LNCaP clone FGC (cell line): ENCODE data around the gene ERCC5.

Source experiments
- DNase-seq: peaks from one replicate; pipeline ENCODE4 v3.0.0-alpha.2; 2011; ENCODE audit warnings: low read depth
- H3K4me3 ChIP-seq: 2 replicates; pipeline ENCODE4 v1.5.1; 2011; ENCODE audit warnings: mild to moderate bottlenecking, low read depth, low read length, control low read depth
- TF ChIP-seq, protein P1 (sequence below): IDR thresholded peaks from 2 replicates; pipeline ENCODE4 v1.5.1; 2012; ENCODE audit warnings: mild to moderate bottlenecking; ENCODE audit not compliant: control insufficient read depth, insufficient read depth; ENCODE audit errors: extremely low read depth

Gene ERCC5

DNA sequence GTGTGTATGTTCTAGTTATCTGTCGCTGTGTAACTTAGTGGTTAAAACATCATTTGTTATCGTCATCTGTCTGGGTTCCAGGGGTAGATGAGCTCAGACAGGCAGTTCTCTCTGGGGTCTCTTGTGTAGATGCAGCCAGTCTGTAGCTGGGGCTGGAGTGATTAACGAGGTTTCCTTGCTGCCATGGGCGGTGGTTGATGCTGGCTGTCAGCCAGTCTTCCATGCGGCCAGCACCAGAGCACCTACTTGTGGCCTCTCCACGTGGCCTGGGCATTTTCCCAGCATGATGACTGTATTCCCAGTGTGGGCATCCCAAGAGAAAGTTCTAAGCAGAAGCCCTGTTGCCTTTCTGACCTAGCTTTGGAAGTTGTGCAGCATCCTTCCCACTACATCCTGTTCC is 10.7 kb downstream of the ERCC5 start:
- DNase-seq = no peak

DNA sequence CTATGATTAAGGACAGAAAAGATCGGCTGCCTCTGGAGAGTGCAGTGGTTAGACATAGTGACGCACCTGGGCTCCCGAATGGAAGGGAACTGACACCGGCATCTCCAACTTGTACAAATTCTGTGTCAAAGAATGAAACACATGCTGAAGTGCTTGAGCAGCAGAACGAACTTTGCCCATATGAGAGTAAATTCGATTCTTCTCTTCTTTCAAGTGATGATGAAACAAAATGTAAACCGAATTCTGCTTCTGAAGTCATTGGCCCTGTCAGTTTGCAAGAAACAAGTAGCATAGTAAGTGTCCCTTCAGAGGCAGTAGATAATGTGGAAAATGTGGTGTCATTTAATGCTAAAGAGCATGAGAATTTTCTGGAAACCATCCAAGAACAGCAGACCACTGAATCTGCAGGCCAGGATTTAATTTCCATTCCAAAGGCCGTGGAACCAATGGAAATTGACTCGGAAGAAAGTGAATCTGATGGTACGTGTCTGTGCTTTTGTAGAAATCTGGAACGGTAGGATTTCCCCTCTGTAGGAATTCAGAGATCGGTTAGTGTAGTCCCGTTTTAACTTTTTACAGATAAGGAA is 16.9 kb downstream of the ERCC5 start:
- no peak overlapping the region for H3K4me3 ChIP-seq
- no peak for DNase-seq
- TF ChIP-seq, protein P1, sequence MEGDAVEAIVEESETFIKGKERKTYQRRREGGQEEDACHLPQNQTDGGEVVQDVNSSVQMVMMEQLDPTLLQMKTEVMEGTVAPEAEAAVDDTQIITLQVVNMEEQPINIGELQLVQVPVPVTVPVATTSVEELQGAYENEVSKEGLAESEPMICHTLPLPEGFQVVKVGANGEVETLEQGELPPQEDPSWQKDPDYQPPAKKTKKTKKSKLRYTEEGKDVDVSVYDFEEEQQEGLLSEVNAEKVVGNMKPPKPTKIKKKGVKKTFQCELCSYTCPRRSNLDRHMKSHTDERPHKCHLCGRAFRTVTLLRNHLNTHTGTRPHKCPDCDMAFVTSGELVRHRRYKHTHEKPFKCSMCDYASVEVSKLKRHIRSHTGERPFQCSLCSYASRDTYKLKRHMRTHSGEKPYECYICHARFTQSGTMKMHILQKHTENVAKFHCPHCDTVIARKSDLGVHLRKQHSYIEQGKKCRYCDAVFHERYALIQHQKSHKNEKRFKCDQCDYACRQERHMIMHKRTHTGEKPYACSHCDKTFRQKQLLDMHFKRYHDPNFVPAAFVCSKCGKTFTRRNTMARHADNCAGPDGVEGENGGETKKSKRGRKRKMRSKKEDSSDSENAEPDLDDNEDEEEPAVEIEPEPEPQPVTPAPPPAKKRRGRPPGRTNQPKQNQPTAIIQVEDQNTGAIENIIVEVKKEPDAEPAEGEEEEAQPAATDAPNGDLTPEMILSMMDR = no peak

More for the DNA sequence above, 10.7 kb downstream of the ERCC5 start:
- TF ChIP-seq, protein P1 = no peak
- no peak overlapping the region for H3K4me3 ChIP-seq

DNA sequence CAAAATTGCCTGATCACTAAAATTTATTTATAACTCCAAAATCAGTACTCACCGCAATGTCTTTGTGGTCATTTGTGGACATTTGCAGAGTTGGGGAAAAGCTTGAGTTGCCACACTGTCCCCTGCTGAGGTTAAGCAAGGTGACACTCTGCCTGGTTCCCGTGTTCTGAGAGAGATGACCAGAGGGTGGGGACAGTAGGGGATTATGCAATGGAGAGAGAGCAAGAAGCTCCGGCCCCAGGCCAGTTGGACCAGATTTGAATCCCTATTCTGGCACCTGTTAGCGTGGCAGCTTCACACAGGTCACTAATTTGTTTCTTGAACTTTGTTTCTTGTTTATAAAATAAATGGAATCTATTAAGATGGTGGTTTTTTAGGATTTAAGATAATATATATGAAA is 17.8 kb downstream of the ERCC5 start:
- no peak overlapping the region for H3K4me3 ChIP-seq
- DNase-seq = no peak
- TF ChIP-seq, protein P1 = no peak

DNA sequence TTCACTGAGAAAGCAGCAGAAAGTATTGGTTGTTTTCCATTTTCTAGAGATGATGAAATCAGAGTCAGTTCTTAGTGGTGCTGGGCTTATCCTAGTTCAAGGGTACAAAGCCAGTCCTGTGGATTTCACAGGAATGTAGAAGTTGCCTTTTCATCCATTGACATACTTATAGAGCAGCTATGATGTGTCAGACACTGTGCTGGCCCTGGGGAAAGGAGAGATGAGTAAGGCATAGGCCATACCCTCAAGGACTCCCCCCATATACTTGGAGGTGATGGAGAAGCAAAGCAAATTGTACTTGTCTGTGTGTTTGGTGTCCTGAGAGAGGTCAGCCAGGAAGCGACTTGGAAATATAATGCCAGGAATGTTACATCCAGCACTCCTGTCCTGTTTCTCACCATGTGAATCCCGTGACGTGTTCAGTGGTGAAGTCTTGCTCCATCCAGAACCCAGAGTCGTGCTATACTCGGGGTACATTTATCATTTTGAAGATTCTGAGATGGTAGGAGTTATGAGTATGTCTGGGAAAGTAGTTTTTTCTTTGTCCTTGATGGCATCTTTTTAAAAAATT is 22.6 kb downstream of the ERCC5 start:
- no peak overlapping the region for H3K4me3 ChIP-seq
- TF ChIP-seq, protein P1 = no peak
- DNase-seq = no peak

DNA sequence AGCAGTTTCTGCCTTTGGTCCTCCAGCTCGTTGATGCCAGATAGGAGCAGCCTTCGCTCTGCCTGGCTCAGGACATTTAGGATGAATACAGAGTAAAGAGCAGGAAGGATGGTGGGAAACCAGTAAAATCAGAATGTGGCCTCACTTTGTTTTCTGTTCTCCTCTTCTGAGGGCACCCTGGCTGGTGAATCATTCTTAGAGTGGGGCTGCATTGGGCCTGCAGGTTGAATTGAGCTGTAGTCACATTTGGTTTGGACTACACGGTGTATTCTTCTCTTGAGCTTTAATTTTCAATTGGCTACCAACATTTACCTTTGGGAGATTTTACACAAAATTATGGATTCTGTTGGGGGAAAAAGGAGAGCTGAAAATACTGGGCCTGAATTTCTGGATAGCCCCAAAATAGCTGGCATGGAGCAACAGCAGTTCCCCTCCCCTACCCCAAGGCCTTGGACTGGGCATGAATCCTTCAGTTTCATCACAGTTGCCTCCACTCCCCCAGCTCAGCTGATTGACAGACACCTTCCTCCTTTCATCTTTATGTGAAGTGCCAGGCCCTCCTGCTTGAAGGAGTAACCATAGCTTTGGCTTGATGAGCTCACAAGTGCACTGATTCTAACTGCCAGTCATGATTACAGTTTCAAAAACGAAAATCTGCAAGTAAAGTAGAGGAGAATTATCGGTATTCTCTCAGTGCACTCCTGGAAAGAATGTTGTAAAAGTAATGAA is 24.3 kb downstream of the ERCC5 start:
- H3K4me3 ChIP-seq = no peak overlapping the region
- DNase-seq = no peak
- TF ChIP-seq, protein P1 = no peak

DNA sequence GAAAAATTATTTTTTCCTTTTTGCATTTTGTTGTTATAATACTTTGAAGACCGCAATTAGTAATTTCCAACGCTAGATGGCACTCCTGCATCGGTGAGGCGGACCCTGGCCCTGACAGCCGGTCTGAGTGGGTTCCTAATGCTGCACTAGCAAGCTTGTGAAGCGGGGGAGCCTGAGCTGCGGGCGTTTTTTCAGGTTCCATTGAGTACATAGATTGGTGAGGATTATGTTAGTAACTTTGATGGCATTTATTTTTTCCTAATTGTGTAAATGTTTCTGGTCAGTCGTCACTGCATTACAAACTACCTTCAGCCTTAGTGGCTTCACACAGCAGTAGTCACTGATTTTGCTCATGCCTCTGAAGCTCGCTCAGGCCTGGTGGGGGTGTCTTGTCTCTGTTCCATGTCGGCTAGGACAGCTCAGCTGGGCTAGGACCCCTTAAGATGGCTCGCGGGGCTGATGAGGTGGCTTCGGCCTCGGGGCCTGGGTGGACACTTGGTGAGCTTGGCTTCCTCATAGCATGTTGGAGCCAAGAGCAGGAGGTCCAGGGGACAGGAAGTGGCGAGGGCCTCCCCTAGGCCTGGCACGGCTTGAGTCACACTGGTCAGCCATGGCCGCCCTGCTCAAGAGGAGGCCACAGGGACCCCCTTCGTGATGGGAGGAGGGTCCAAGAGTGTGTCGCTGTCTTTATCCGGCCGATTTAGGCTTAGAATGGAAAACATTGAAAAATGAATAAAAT is 25.0 kb downstream of the ERCC5 start:
- DNase-seq = no peak
- H3K4me3 ChIP-seq = no peak overlapping the region
- TF ChIP-seq, protein P1 = peak; percentile 72
